HG03135 (cell line): ENCODE data around the gene TBC1D24.
"Not testable (repeated sequence)": the region's sequence is repeated elsewhere in the genome, so short reads cannot be mapped to it uniquely, and the experiment has no call there.

ENCODE experiments used
- ATAC-seq: cut with Tn5 transposase; IDR thresholded peaks from one replicate; pipeline ENCODE4 v1.9.1; 2021; ENCODE audit warnings: mild to moderate bottlenecking, moderate library complexity; ENCODE audit not compliant: unreplicated experiment

The TBC1D24 gene

GRCh38 chr16:2529961-2530628, 55.2 kb downstream of the TBC1D24 start:
- no peak for ATAC-seq

- no peak for ATAC-seq
Observed at GRCh38 chr16:2530629-2531318, 55.8 kb downstream of the TBC1D24 start.

GRCh38 chr16:2531371-2531695, 56.4 kb downstream of the TBC1D24 start, which contains the start of gene CEMP1:
TSS of gene CEMP1 (minus strand) at chr16:2531408. CDS start at chr16:2531073, 335 bp downstream.
- peak; percentile 8 for ATAC-seq

GRCh38 chr16:2531696-2532493, 57.0 kb downstream of the TBC1D24 start:
- peak; percentile 74 for ATAC-seq

- no peak for ATAC-seq
Observed at GRCh38 chr16:2532494-2533141, 57.7 kb downstream of the TBC1D24 start.

GRCh38 chr16:2533142-2533755, 58.3 kb downstream of the TBC1D24 start:
- not testable (repeated sequence) for ATAC-seq

- ATAC-seq = no peak
Observed at GRCh38 chr16:2533912-2534311, 59.0 kb downstream of the TBC1D24 start.

GRCh38 chr16:2534335-2534734, 59.4 kb downstream of the TBC1D24 start:
- not testable (repeated sequence) for ATAC-seq

GRCh38 chr16:2535625-2536013, 60.7 kb downstream of the TBC1D24 start:
- ATAC-seq = no peak

- peak; percentile 82 for ATAC-seq
Observed at GRCh38 chr16:2537451-2538379, 62.8 kb downstream of the TBC1D24 start, which contains the start of gene PDPK1. TSS of gene PDPK1 (plus strand) at chr16:2538021. CDS start at chr16:2538113, 92 bp downstream.

GRCh38 chr16:2539192-2539844, 64.4 kb downstream of the TBC1D24 start:
- ATAC-seq = not testable (repeated sequence)

- not testable (repeated sequence) for ATAC-seq
Observed at GRCh38 chr16:2539845-2540458, 65.0 kb downstream of the TBC1D24 start.

- not testable (repeated sequence) for ATAC-seq
Observed at GRCh38 chr16:2540912-2541311, 66.0 kb downstream of the TBC1D24 start.

GRCh38 chr16:2541409-2541808, 66.5 kb downstream of the TBC1D24 start:
- not testable (repeated sequence) for ATAC-seq

- not testable (repeated sequence) for ATAC-seq
Observed at GRCh38 chr16:2543771-2544170, 68.8 kb downstream of the TBC1D24 start.

- not testable (repeated sequence) for ATAC-seq
Observed at GRCh38 chr16:2550283-2550878, 75.5 kb downstream of the TBC1D24 start.

- not testable (repeated sequence) for ATAC-seq
Observed at GRCh38 chr16:2551420-2551889, 76.5 kb downstream of the TBC1D24 start.
